MG63 (cell line): ENCODE measurements around the gene OVOL2. TPM values are rescaled to one million over a fixed set of nuclear protein-coding genes. Genes with fewer than 3 reads are reported as not detected.
A peak's percentile ranks its signal among the peaks of the same experiment; 100 is the strongest.

ENCODE experiments used
- DNase-seq: peaks from one replicate; pipeline ENCODE4 v3.0.0-alpha.2; 2020
- H3K27me3 ChIP-seq: fragments of 250-450 bp; sonication (Bioruptor Pico); 2 replicates; pipeline ENCODE4 v1.5.1; 2020; ENCODE audit warnings: mild to moderate bottlenecking, moderate library complexity
- H3K36me3 ChIP-seq: fragments of 250-450 bp; sonication (Bioruptor Pico); 2 replicates; pipeline ENCODE4 v1.5.1; 2020; ENCODE audit warnings: mild to moderate bottlenecking, moderate library complexity
- H3K4me3 ChIP-seq: fragments of 250-450 bp; sonication (Bioruptor Pico); 2 replicates; pipeline ENCODE4 v1.5.1; 2020; ENCODE audit warnings: mild to moderate bottlenecking, moderate library complexity
- H3K9me3 ChIP-seq: fragments of 250-450 bp; sonication (Bioruptor Pico); 2 replicates; pipeline ENCODE4 v1.5.1; 2020; ENCODE audit warnings: mild to moderate bottlenecking, moderate library complexity
- total RNA-seq: library from RNA; depleted of rRNA; stranded (reverse); fragments of >200 nt; shearing (Covaris generic); gene quantifications from 2 replicates; pipeline ENCODE4 v1.2.3, GENCODE V29; 2014; ENCODE audit warnings: low replicate concordance

OVOL2 gene
- total RNA-seq, 1 experiment from 2014 or later, result not detected

DNA sequence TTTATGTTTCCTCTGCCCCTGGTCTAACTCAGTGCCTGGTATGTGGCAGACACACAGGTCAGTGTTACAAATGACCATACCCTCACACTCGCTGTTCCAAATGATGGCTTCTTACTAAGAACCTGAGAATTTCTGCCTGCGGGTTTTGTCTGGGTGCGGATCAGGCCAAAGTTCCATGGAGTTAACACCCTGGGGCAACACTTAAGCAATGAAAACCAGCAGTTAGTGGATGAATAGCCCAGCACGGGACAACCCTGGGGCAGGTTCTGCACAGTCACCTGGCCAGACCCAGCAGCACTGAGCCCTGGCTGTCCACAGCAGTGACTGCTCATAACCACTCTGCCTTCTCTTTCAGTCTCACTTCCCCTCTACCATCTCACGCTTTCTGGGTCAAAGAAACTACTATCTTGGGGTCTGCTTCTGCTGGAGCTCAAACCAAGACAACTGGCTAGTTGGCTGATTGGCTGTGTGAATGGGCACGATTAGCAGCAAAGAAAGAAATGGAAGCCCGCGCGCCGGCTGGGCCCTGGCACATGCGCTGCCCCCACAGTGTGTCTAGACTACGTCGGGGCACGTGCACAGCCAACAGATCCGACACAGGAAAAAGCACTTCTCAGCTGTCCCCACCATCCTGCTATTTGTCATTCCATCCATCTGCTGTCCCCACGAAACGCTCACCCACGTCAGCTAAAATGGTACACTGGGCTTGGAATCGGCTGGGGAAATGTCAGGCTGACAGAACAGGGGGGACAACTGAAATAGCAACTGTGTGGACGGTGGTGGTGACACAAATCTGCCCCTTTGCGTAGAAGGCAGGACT lies 52.3 kb downstream of the OVOL2 start:
- Histone ChIP-seq H3K9me3 (no peaks in the 10 kb centered on the region), H3K4me3 (no peak overlapping the region), H3K27me3 (no peaks in the 10 kb centered on the region), H3K36me3 (no peaks in the 10 kb centered on the region)
- no peak for DNase-seq

DNA sequence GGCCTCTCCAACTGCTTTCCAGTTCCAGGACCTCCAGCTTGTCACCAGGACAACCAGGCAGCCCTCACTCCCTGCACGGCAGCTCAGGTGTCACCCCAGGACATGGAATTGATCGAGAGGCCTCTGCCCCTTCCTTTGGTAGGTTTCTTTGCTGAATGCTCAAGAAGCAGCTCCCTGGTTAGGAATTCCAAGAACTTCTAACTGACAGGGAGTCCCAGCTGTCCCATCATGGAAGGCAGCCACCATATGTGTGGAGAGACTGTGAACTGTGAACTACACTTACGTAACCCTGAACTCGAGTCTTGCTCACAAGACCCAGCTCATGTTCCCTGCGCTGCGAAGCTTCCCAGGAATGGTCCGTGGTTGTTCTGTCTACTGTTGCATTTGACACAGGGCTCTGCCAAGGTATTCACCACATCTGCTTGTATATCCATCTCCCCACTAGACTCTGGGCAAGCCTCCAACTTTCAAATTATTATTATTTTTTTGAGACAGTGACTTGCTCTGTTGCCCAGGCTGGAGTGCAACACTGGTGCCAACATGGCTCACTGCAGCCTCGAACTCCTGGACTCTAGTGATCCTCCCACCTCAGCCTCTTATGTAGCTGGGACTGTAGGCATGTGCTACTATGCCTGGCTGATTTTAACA lies 53.2 kb downstream of the OVOL2 start:
- DNase-seq, result no peak
- H3K4me3 ChIP-seq, result no peak overlapping the region
- no peaks in the 10 kb centered on the region for H3K36me3 ChIP-seq
- H3K9me3 ChIP-seq, result no peaks in the 10 kb centered on the region
- no peaks in the 10 kb centered on the region for H3K27me3 ChIP-seq

DNA sequence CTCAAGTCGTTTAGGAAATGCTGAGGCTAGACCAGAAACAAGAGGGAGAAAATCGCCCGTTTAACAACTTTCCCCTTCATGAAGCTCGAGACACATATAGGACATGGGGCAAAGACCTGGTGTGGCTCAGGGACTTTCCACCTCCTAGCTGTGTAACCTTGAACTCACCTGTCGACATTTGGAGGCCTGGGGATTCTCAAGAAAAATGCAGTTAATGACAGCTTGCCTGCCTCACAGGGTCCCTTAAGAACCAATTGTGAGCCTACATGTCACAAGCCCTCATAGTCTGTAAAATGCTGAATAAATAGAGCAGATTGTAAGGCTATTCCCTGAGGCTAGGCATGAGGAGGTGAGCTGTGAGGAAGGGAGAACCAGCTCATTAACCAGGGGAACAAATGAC lies 53.8 kb downstream of the OVOL2 start:
- Histone ChIP-seq H3K9me3 (no peaks in the 10 kb centered on the region), H3K4me3 (no peak overlapping the region), H3K27me3 (no peaks in the 10 kb centered on the region), H3K36me3 (no peaks in the 10 kb centered on the region)
- no peak for DNase-seq

DNA sequence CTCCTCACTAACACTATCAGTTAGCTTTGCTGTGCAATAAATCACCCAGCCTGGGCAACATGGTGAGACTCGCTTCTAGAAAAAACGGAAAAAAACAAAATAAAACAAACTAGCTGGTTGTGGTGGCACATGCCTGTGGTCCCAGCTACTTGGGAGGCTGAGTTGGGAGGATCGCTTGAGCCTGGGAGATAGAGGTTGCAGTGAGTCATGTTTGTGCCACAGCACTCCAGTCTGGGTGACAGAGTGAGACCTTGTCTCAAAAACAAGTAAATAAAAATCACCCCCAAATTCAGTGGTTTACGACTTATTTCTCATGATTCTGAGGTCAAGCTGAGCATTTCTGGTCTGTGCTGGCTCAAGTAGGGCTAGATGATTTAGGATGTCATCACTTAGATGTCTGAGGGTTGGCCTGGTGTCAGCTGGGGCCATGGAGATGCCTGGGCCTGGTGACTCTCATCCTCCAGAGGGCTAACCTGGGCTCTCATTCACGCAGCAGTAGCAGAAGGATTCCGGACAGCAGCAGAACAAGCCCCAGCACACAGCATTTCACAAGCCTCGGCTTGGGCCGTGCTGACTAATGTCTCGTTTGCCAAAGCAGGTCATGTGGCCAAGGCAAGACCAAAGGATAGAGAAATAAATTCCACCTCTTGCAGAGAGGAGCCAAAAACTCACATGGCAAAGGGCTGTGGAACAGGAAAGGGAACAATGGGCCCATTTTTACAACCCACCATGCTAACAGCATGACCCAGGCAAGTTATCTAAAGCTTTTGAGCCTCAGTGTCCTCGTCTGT lies 56.4 kb downstream of the OVOL2 start:
- Histone ChIP-seq H3K4me3 (no peak overlapping the region), H3K36me3 (no peaks in the 10 kb centered on the region), H3K9me3 (no peaks in the 10 kb centered on the region), H3K27me3 (no peaks in the 10 kb centered on the region)
- DNase-seq, result peak; percentile 66

DNA sequence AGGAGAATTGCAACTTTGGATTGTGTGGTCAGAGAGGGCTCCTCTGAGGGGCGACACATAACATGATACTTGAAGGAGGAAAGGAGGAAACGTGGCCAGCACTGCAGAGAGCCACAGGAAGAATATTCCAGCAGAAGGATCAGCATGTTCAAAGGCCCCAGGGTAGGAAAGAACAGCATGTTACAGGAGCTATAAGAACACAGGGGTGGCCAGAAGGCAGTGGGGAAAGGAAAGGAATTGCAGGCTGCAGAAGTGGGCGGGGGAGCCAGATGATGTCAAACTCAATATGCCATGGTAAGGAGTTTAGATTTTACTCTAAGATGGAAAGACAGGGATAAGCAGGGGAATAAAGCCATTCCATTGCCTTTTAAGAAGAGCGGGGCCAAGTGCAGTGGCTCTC lies 58.1 kb downstream of the OVOL2 start:
- Histone ChIP-seq H3K9me3 (no peaks in the 10 kb centered on the region), H3K36me3 (no peaks in the 10 kb centered on the region)

DNA sequence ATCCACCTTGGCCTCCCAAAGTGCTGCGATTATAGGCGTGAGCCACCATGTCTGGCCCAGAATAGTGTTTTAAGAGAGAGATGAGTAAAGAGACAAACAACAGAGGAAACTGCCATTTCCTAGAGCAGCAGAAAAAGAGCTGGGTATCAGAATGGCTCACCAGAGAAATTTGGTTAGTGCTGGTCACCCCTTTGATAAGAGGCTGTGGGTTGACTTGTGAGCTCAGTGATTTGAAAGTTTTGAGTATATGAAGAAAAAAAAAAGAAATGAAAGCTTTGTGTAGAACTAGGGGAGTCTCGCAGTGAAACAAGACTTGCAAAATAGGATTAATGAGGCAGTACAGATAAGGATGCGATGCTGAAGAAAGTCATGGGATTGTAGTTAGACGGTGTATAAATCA lies 59.3 kb downstream of the OVOL2 start:
- Histone ChIP-seq H3K9me3 (no peaks in the 10 kb centered on the region), H3K4me3 (no peak overlapping the region), H3K36me3 (no peaks in the 10 kb centered on the region), H3K27me3 (no peaks in the 10 kb centered on the region)
- no peak for DNase-seq

More for the DNA sequence above, 58.1 kb downstream of the OVOL2 start:
- no peak for DNase-seq
- no peak overlapping the region for H3K4me3 ChIP-seq
- H3K27me3 ChIP-seq, result no peaks in the 10 kb centered on the region

DNA sequence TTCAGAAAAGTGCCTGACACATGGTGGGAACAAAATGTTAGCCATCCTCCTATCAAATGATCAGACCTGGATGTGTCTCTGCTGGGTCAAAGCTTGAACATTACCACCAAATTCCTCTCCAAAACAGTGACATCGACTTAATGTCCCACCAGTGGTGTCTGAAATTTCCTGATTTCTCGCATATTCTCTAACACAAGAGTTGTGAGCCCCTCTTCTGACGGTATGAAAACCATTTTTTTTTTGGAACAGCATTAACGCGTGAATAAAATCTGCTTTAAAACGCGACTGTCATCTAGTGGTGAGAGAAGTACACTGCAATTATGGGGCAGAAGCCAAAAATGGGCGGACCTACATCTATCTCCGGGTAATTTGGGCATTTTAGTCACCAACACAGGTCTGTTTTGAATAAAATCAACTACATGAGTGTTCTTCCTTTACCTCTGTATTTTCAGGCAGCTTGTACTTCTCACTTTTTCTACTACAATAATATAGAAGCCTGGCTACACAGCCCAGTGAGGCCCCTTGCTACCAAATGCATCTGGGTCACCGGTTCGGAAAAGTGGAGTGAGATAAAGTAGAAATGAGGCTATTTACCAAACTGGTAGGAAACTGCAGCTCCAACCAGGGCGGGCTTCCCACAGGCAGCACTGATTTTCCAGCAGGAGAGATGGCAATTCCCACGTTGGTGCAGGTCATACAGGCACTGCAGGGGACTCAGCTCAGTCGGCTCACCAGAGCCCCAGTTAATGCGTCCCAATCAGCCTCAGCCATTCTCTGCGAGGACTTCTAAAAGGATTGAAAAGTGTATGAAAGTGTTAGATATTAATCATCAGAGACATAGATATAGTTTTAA lies 61.5 kb downstream of the OVOL2 start:
- Histone ChIP-seq H3K9me3 (no peaks in the 10 kb centered on the region), H3K4me3 (no peak overlapping the region), H3K27me3 (no peaks in the 10 kb centered on the region), H3K36me3 (no peaks in the 10 kb centered on the region)
- peak; percentile 9 for DNase-seq

DNA sequence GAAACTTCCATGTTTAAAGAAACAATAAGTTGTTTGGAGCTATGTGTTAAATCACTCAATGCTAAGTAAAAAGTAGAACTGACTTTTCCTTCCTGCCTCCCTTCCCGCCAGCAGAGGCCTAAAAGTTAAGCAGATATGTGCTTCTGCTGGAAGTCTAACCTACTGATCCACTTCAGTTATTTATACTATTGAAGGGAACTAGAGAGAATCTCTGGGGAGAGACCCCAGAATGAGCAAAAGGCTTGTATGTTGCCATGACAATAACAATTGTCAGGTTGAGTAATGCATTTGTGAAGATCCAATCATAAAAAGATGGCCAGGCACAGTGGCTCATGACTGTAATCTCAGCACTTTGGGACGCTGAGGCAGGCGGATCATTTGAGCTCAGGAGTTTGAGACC lies 64.2 kb downstream of the OVOL2 start:
- no peak for DNase-seq

DNA sequence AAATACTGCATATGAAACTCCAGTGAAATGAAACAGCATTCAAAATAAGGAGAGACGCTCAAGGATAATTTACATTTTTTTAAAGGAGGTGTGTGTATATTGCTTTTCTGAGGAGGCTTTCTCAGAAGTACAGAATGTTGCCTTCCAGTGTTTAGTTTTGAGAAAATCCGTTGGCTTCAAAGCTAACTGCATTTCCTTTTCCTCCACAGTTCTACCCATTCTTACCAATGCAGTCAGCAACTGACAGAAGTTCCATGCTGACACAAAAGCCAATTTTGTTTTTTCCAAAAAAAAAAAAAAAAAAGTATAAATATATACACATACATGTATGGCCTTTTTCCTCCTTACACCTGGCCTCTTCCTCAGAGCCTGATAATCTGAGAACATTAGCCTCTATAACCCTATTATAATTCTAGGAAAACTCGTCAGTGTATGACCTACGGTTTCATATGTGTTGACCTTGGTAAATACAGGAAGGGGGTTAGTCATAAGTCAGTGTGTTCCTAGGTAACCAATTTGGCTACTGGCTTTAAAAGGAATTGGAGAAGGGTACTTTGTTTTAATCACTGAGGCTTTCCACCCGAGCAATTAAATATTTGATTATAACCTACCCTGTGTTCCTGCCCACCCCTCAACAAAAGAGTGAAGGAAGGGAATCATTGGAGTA lies 64.7 kb downstream of the OVOL2 start:
- no peak overlapping the region for H3K4me3 ChIP-seq
- no peak for DNase-seq
- peaks cover 3% of the 10 kb centered on the region; the same call in 1 of the 2 replicates for H3K36me3 ChIP-seq
- H3K9me3 ChIP-seq, result no peaks in the 10 kb centered on the region
- H3K27me3 ChIP-seq, result no peaks in the 10 kb centered on the region

More for the DNA sequence above, 64.2 kb downstream of the OVOL2 start:
- H3K36me3 ChIP-seq, result peaks cover 3% of the 10 kb centered on the region; the same call in 1 of the 2 replicates
- no peaks in the 10 kb centered on the region for H3K9me3 ChIP-seq
- no peaks in the 10 kb centered on the region for H3K27me3 ChIP-seq
- no peak overlapping the region for H3K4me3 ChIP-seq

DNA sequence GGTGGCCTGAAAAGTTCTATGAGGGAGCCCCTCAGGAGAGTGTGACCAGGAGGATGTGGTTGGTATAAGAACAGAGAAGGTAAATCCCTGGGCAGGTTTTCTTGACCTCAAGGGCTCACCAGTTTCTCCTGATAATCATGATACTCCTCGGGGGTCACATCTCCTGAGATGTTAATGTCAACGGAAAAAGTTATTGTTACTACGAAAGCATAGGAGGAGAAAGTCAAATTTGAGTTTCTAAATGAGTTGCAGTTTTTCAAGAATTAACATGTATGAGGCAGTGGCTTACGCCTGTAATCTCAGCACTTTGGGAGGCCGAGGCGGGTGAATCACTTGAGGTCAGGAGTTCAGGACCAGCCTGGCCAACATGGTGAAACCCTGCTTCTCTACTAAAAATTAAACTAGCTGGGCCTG lies 65.5 kb downstream of the OVOL2 start:
- no peak for DNase-seq
- H3K9me3 ChIP-seq, result no peaks in the 10 kb centered on the region
- H3K4me3 ChIP-seq, result no peak overlapping the region

DNA sequence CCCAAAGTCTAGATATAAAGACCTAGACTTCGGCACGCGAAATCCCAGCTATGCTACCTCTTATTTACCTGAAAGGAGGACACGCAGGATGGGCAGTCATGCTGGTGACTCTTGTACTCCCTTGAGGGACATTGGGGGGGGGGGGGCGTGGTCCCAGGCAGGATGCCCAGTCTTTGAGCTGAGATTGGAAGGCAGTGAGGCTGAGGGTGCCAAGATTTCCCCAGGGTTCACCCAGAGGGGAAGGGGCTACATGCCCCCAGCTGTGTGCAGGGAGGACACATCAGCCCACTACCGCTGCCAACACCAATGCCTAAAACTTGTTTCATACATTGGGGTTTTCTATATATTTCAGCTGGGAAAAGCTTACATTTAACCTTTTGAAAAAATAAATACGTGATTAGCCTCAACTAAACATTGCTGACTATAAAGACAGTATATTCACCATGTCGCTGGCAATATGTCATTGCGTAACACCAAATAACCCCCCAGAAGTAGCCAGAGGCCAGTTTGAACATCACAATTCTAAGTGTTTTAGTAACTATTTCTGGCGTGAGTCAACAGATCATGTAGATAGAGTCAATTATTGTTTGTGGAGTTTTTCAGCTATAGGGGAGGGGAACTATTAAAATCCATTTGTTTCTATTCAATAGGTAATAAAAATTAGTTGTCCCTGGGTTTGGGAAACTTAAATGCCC lies 67.3 kb downstream of the OVOL2 start:
- Histone ChIP-seq H3K9me3 (no peaks in the 10 kb centered on the region), H3K4me3 (no peak overlapping the region), H3K36me3 (peaks cover 3% of the 10 kb centered on the region; the same call in 1 of the 2 replicates), H3K27me3 (no peaks in the 10 kb centered on the region)
- no peak for DNase-seq

More for the DNA sequence above, 65.5 kb downstream of the OVOL2 start:
- Histone ChIP-seq H3K27me3 (no peaks in the 10 kb centered on the region), H3K36me3 (peaks cover 3% of the 10 kb centered on the region; the same call in 1 of the 2 replicates)

DNA sequence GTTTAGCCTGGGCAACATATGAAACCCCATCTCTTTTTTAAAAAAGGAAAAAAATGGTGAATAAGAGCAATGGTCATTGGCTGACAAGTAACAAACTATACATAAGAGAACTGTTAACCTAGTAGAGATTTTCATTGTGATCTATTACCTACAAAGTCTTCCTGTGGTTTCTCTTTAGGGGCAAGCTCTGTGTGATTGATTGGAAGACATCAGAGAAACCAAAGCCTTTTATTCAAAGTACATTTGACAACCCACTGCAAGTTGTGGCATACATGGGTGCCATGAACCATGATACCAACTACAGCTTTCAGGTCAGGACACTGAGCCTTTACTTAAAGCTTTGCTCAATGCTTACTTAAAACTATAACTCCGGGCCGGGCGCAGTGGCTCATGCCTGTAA lies 69.7 kb downstream of the OVOL2 start:
- no peak overlapping the region for H3K4me3 ChIP-seq
- H3K9me3 ChIP-seq, result no peaks in the 10 kb centered on the region
- no peak for DNase-seq
- no peaks in the 10 kb centered on the region for H3K27me3 ChIP-seq
- peaks cover 3% of the 10 kb centered on the region for H3K36me3 ChIP-seq

DNA sequence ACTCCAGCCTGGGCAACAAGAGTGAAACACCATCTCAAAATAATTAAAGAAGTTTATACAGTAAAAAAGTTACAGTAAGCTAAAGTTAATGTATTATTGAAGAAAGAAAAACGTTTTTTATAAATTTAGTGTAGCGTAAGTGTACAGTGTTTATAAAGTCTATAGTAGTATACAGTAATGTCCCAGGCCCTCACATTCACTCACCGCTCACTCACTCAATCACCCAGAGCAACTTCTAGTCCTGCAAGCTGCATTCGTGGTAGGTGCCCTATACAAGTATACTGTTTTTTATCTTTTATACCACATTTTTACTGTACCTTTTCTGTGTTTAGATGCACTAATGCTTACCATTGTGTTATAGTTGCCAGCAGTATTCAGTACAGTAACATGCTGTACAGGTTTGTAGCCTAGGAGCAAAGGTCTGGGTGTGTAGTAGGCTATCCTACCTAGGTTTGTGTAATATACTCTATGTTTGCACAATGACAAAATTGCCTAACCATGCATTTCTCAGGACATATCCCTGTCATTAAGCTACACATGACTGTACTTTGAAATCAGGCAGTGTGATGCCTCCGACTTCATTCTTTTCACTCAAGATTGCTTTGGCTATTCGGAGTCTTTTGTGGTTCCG lies 72.2 kb downstream of the OVOL2 start:
- Histone ChIP-seq H3K27me3 (no peaks in the 10 kb centered on the region), H3K36me3 (peaks cover under 1% of the 10 kb centered on the region), H3K9me3 (no peaks in the 10 kb centered on the region), H3K4me3 (no peak overlapping the region)
- DNase-seq, result no peak

DNA sequence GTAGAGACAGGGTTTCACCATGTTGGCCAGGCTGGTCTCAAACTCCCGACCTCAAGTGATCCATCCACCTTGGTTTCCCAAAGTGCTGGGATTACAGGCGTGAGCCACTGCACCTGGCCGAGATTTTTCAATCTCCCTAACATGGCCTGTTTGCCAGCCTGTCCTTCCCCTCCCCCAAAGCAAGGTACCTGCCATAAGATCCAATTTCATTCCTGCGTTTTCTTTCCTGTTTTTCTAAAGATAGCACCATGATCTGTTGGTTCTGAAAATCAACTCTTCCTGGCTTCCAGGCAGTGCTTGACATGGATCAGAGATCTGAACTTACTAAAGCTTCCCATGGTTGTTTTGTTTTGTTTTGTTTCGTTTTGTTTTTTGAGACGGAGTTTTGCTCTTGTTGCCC lies 81.4 kb downstream of the OVOL2 start:
- peaks cover 11% of the 10 kb centered on the region for H3K36me3 ChIP-seq
- no peak for DNase-seq
- no peaks in the 10 kb centered on the region for H3K9me3 ChIP-seq
- H3K27me3 ChIP-seq, result no peaks in the 10 kb centered on the region
- no peak overlapping the region for H3K4me3 ChIP-seq
